AG20443 (cell line): ENCODE measurements around the gene EPHB1.
A peak's percentile ranks its signal among the peaks of the same experiment; 100 is the strongest.

ENCODE experiments used
- DNase-seq: peaks from one replicate; pipeline ENCODE4 v3.0.0; 2012; ENCODE audit warnings: low spot score, mixed read lengths

The EPHB1 gene

DNA sequence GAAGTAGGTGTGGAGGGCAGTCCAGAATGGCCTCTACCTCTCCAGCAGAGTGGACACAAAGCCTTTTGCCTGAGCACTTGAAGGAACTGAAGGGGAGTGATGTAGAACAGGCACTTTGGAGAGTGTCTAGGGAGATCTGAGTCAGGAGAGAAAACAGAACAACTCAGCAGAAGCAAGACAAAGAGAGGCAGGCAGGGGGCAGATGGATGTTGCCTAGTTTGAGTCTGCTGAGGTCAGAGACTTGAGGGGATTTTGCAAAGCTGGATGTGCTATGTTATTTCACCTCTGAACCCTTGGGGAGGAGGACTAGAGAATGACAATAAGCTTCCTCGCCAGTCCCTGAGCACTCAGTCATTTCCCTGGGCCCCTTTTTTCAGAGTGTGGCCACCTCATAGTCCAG, 366.4 kb downstream of the EPHB1 start:
- DNase-seq = no peak

- DNase-seq = no peak
Observed at GRCh38 chr3:135163701-135164100, 368.6 kb downstream of the EPHB1 start.

DNA sequence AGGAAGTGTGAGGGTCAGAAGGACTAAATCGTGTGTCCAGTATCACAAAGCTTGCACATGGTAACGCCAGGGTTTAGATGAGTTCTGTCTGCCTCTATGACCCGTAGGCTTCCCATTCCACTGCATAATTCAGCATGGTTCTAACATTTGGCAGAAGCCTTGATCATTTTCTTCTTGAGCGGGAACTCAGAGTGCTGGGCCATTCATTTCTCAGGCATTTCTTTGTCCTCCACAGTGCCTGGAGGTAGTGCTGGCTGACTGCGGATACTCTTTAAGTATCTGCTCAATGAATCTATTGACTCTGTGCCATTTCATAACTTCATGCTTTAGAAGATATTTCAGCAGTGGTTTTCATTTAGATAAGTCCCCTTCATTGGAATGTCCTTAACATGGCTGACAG, 370.2 kb downstream of the EPHB1 start:
- no peak for DNase-seq

DNA sequence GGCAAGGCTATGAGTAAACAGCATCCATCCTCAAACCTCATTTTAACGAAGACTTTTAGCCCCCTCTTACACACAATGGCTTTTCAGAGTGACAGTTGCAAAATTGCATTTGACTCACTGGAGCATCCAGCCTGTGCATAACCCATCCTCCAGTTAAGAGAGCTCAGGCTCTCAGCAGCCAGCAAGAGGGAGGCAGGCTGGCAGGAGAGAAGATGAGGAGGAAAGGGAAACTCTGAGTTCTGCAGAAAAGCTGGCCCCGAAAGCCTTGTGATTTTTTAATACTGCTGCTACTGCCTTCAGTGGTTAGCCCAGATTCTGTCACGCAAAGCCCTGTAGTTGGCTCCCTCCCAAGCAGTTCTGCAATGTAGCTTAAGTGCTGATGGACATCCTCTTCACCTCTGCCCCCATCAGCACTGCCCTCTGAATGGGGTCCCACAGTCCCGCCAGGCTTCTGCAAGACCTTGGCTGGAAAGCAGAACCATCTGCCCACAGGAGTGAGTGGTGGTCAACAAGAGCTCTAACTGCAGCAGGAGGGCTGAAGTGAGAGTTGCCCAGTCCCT, 371.3 kb downstream of the EPHB1 start:
- no peak for DNase-seq

- no peak for DNase-seq
Observed at GRCh38 chr3:135168822-135169221, 373.8 kb downstream of the EPHB1 start.

DNA sequence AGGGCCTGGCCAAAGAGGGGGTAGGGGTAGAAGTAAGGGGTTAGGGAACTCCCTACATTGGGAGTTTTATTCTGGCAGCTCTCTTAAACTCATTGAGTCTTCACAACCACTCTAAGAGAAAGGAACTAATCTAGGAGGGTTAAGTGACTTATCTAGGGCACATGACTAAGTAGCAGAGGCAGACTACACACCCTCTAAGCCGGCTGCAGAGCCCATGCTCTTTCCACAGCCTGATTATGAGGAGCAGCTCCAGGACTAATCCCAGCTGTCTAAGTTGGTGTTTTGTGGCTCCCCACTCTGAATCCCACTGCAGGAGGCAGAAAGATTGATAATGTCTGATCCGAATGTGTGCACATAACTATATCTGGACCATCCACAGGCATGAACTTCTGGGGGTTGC, 374.6 kb downstream of the EPHB1 start:
- DNase-seq = no peak

DNA sequence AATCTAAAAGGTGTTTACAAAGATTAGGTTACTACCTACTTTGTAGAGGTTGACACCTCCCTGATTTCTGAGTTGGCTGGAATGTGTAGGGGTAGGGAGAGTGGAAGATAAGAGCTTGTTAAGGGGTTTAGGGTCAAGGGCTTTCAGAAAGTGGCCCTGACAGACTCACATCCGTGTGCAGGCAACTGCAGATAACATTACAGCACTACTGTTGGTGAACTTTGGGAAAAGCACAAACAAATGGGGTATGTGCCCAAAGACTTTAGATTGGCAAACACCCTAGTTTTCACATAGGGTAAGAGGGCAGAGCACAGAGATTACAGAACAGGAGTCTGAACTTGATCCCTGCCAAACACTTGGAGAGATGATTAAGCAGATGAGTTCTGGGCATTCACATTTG, 375.7 kb downstream of the EPHB1 start:
- no peak for DNase-seq

GRCh38 chr3:135172191-135172869, 377.3 kb downstream of the EPHB1 start:
- no peak for DNase-seq

DNA sequence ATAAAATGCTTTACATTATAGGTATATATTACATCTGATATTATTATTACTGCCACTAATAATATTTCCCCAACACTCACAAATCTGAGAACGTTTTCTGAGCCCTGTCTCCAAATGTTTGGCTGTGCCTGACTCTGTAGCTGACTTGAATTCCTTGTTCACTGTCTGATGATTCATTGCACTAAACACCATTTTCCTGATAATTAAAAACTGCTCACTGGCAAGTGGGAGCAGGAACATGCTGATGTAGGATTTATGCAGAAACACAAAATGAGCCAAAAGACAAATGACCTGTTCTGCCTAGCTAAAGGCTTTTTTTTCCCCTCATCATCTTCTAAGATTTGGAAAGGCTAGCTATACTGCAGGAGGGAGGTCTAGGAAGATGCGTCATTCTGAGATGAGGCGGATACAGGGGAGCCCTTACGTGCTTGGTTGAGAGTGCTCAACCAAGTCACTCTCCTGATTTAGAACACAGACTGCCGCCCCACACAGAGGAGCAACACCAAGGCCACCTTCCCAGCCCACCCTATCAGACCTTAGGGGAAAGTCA, 380.7 kb downstream of the EPHB1 start:
- DNase-seq = peak; percentile 25

- DNase-seq = no peak
Observed at GRCh38 chr3:135176881-135177280, 381.8 kb downstream of the EPHB1 start.

- no peak for DNase-seq
Observed at GRCh38 chr3:135178566-135178965, 383.5 kb downstream of the EPHB1 start.

- DNase-seq = no peak
Observed at GRCh38 chr3:135181408-135181807, 386.3 kb downstream of the EPHB1 start.

DNA sequence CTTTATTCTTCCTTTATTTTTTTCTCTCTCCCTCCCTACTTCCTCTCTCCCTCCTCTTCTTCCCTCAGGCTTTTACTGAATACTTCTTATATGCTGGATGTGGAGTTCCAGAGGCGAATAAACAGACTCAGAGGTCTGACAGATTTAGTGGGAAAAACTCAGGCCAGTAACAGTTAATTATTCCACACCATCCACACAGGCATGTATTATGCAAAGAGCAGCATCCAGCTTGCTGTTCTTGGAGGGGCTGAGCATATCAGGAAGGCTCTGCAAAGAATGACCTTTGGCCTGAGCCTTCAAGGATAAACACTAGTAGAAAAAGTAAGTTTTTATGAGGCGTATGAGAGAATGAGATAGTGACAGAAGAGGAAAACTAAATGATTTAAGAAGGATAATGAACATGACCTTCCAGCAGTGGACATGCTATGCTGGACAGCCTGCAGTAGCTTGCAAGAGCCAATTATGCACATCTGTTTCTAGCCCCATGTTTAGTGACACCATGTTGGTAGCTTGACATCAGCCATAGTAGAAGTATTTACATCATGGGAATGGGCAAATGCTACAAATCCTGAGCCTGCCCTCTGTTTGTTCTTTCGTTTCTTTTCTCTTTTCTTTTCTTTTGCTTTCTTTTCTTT, 387.4 kb downstream of the EPHB1 start:
- no peak for DNase-seq

- no peak for DNase-seq
Observed at GRCh38 chr3:135190658-135191057, 395.6 kb downstream of the EPHB1 start.

DNA sequence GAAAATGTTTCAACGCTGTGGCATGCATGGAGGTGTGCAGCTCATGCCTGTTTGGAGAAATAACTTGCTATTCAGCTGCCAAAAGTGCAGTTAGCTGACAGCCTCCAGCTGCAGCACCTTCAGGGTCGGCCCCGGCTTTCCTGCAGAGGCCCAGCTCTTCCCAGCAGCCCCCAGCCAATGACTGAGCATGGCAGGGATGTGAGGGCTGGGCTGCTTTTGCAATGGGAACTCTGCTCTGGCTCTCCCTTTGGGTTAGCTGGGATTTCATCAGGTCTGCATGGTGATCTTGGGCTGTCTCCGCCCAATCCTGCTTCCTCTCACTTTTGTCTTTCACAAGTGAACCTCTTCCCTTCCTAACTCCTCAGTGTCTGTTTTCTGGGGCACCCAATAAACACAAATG, 396.6 kb downstream of the EPHB1 start:
- no peak for DNase-seq

GRCh38 chr3:135192929-135193328, 397.9 kb downstream of the EPHB1 start:
- DNase-seq = peak; percentile 65

GRCh38 chr3:135197246-135197645, 402.2 kb downstream of the EPHB1 start:
- no peak for DNase-seq

DNA sequence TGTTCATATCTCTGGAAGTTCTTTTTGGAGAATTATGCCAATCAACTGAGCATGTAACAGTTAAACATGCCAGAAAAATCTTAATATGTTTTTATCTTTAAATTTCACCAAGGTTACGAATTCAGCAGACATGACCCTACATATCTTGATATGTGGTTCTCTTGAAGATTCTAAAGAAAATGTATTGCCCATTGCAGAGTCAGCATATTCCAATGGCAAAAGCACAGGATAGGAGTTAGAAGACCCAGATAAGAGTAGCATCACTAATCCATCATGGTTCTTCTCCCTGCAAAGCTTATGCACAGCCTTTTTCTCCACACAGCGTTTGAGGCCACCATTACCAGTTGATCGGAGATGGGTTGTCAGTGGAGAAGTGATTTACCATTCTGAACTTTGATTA, 402.8 kb downstream of the EPHB1 start:
- DNase-seq = no peak

DNA sequence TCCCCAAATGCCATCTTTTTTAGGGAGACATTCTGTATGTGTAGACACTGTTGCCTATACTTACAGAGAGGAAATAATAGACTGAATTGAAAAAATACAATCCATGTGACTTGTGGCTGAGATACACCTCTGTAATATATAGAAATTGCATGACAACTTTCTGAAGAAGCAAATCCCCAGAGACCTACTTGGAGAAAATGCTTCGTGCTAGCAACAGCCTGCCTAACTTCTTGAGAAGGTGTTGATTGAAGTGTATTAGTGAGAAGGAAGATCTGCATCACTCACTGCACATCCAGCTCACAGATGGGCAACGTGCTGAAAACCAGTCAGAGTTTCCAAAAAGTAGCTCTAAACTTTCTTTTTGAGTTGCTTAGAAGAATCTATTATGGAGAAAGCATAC, 404.1 kb downstream of the EPHB1 start:
- DNase-seq = no peak

- no peak for DNase-seq
Observed at GRCh38 chr3:135203026-135203425, 408.0 kb downstream of the EPHB1 start.

GRCh38 chr3:135213213-135213612, 418.2 kb downstream of the EPHB1 start:
- no peak for DNase-seq

- no peak for DNase-seq
Observed at GRCh38 chr3:135213822-135214221, 418.8 kb downstream of the EPHB1 start.

- DNase-seq = no peak
Observed at GRCh38 chr3:135214400-135214799, 419.3 kb downstream of the EPHB1 start.
